HEK293 (cell line): ENCODE results near the gene ADCY6.
"Not testable (repeated sequence)": the region's sequence is repeated elsewhere in the genome, so short reads cannot be mapped to it uniquely, and the experiment has no call there.

Source experiments
- CTCF ChIA-PET: fragments of 350-600 bp; formaldehyde crosslinking; extraction: SDS; loops from one replicate; lab custom pipeline; 2021; ENCODE audit warnings: antibody characterized with exemption; lab: Yijun Ruan, JAX
- POLR2A ChIA-PET: fragments of 300-600 bp; formaldehyde crosslinking; extraction: SDS; loops from one replicate; lab custom pipeline; 2020; ENCODE audit warnings: antibody characterized with exemption, inconsistent platforms; lab: Yijun Ruan, JAX
- H3K27ac ChIP-seq: fragments of 200-500 bp; sonication (Bioruptor generic); 2 replicates; pipeline ENCODE4 v1.5.1; 2014; ENCODE audit warnings: low read depth, low read length, control low read depth, inconsistent platforms; ENCODE audit errors: extremely low read depth
- H3K36me3 ChIP-seq, 2 experiments: fragments of 200-500 bp in 1 of 2; sonication (Bioruptor generic) in 1 of 2; 1 replicate in 1 of 2; 2 replicates in 1 of 2; pipeline ENCODE4 v1.5.1; 2014 to 2017; ENCODE audit warnings: inconsistent platforms in 2 of 2, low read length in 2 of 2; ENCODE audit not compliant: control insufficient read depth in 2 of 2, insufficient read depth in 1 of 2
- H3K4me1 ChIP-seq: fragments of 200-500 bp; sonication (Bioruptor generic); 2 replicates; pipeline ENCODE4 v1.5.1; 2014; ENCODE audit warnings: mild to moderate bottlenecking, low read length, inconsistent platforms; ENCODE audit not compliant: control insufficient read depth, insufficient read depth
- H3K4me3 ChIP-seq: 2 replicates; pipeline ENCODE4 v1.5.1; 2011; ENCODE audit warnings: low read depth, mild to moderate bottlenecking, control low read depth, low read length, moderate library complexity
- H3K9me3 ChIP-seq: fragments of 200-500 bp; sonication (Bioruptor generic); 2 replicates; pipeline ENCODE4 v1.5.1; 2014; ENCODE audit warnings: low read depth, low read length, inconsistent platforms; ENCODE audit not compliant: control insufficient read depth, insufficient read depth
- KLF17 ChIP-seq: fragments of 450-650 bp; formaldehyde crosslinking; IDR thresholded peaks from 2 replicates; pipeline ENCODE4 v1.5.1; 2016; ENCODE audit warnings: missing biosample characterization, missing genetic modification characterization
- PRDM1 ChIP-seq: fragments of 450-650 bp; formaldehyde crosslinking; IDR thresholded peaks from 2 replicates; pipeline ENCODE4; 2016; ENCODE audit warnings: missing biosample characterization, missing genetic modification characterization
- SCRT1 ChIP-seq: fragments of 450-650 bp; formaldehyde crosslinking; IDR thresholded peaks from 2 replicates; pipeline ENCODE4 v1.5.1; 2016; ENCODE audit warnings: missing biosample characterization, missing genetic modification characterization, borderline replicate concordance
- ZBTB1 ChIP-seq: fragments of 450-650 bp; formaldehyde crosslinking; IDR thresholded peaks from 2 replicates; pipeline ENCODE4 v1.5.1; 2016; ENCODE audit warnings: missing biosample characterization, missing genetic modification characterization
- ZBTB7A ChIP-seq: fragments of 450-650 bp; formaldehyde crosslinking; IDR thresholded peaks from 2 replicates; pipeline ENCODE4 v1.5.1; 2016; ENCODE audit warnings: low read depth, missing biosample characterization, missing genetic modification characterization
- ZNF23 ChIP-seq: fragments of 450-650 bp; formaldehyde crosslinking; IDR thresholded peaks from 2 replicates; pipeline ENCODE4 v1.5.1; 2016; ENCODE audit warnings: missing biosample characterization, missing genetic modification characterization, borderline replicate concordance
- ZNF24 ChIP-seq: fragments of 450-650 bp; formaldehyde crosslinking; IDR thresholded peaks from 2 replicates; pipeline ENCODE4 v1.5.1; 2016; ENCODE audit warnings: missing biosample characterization, missing genetic modification characterization
- ZNF280D ChIP-seq: fragments of 450-650 bp; formaldehyde crosslinking; IDR thresholded peaks from 2 replicates; pipeline ENCODE4 v1.5.1; 2016; ENCODE audit warnings: missing biosample characterization, missing genetic modification characterization
- ZNF391 ChIP-seq: fragments of 450-650 bp; formaldehyde crosslinking; IDR thresholded peaks from 2 replicates; pipeline ENCODE4 v1.5.1; 2016; ENCODE audit warnings: low read depth, missing biosample characterization, missing genetic modification characterization, borderline replicate concordance
- ZNF473 ChIP-seq: fragments of 450-650 bp; formaldehyde crosslinking; IDR thresholded peaks from 2 replicates; pipeline ENCODE4 v1.5.1; 2017; ENCODE audit warnings: missing biosample characterization, missing genetic modification characterization
- ZNF501 ChIP-seq: fragments of 450-650 bp; formaldehyde crosslinking; IDR thresholded peaks from 2 replicates; pipeline ENCODE4 v1.5.1; 2016; ENCODE audit warnings: missing biosample characterization, missing genetic modification characterization
- ZNF664 ChIP-seq: fragments of 450-650 bp; formaldehyde crosslinking; IDR thresholded peaks from 2 replicates; pipeline ENCODE4 v1.5.1; 2016; ENCODE audit warnings: missing biosample characterization, missing genetic modification characterization
- ZNF692 ChIP-seq: fragments of 450-650 bp; formaldehyde crosslinking; IDR thresholded peaks from 2 replicates; pipeline ENCODE4 v1.5.1; 2016; ENCODE audit warnings: missing biosample characterization, missing genetic modification characterization
- ZSCAN30 ChIP-seq: fragments of 450-650 bp; IDR thresholded peaks from 2 replicates; pipeline ENCODE4 v1.5.1; 2018; ENCODE audit warnings: missing biosample characterization, mild to moderate bottlenecking, missing genetic modification characterization, moderate library complexity
- TF ChIP-seq, protein P1 (sequence below): fragments of 450-650 bp; formaldehyde crosslinking; IDR thresholded peaks from 2 replicates; pipeline ENCODE4 v1.5.1; 2016; ENCODE audit warnings: missing biosample characterization, missing genetic modification characterization
- TF ChIP-seq, protein P2 (sequence below): fragments of 450-650 bp; IDR thresholded peaks from 2 replicates; pipeline ENCODE4 v1.5.1; 2018; ENCODE audit warnings: missing biosample characterization, missing genetic modification characterization
- TF ChIP-seq, protein P3 (sequence below): fragments of 450-650 bp; formaldehyde crosslinking; IDR thresholded peaks from 2 replicates; pipeline ENCODE4 v1.5.1; 2016; ENCODE audit warnings: missing biosample characterization, missing genetic modification characterization
- TF ChIP-seq, protein P4 (sequence below): fragments of 450-650 bp; formaldehyde crosslinking; optimal IDR thresholded peaks from 2 replicates; pipeline ENCODE3; 2016; ENCODE audit warnings: missing biosample characterization, mild to moderate bottlenecking, missing genetic modification characterization

The ADCY6 gene

DNA sequence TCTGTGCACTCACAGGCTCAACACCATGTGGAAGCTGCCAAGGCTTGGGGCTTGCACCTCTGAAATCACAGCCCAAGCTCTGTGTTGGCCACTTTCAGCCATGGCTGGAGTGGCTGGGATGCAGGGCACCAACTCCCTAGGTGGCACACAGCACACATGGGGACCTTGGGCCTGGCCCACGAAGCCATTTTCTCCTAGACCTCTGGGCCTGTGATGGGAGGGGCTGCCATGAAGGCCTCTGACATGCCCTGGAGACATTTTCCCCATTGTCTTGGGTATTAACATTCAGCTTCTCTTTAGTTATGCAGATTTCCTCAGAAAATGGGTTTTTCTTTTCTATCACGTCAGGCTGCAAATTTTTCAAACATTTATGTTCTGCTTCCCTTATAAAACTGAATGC is 68.7 kb downstream of the ADCY6 start:
- H3K27ac ChIP-seq, CTCF ChIA-PET, H3K36me3 ChIP-seq, H3K9me3 ChIP-seq, H3K4me1 ChIP-seq, H3K4me3 ChIP-seq, POLR2A ChIA-PET: not testable (repeated sequence)

DNA sequence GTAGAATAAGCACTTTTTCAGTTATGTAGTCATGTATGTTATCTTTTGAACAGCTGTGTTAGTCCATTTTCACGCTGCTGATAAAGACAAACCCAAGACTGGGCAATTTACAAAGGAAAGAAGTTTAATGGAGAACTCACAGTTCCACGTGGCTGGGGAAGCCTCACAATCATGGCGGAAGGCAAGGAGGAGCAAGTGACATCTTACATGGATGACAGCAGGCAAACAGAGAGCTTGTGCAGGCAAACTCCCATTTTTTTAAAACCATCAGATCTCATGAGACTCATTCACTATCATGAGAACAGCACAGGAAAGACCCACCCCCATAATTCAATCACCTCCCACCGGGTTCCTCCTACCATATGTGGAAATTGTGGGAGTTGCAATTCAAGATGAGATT is 69.9 kb downstream of the ADCY6 start:
- H3K4me1 ChIP-seq, POLR2A ChIA-PET, H3K9me3 ChIP-seq, H3K4me3 ChIP-seq, H3K27ac ChIP-seq: not testable (repeated sequence)
- H3K36me3 ChIP-seq = peaks cover 10% of the 10 kb centered on the region in 2 experiments
- CTCF ChIA-PET = interaction anchor here (1.7 kb wide), 1 partner anchor 96 kb away, joined by 7 read pairs; no protein-coding TSS in a partner anchor

GRCh38 chr12:48717252-48717695 is 71.6 kb downstream of the ADCY6 start:
- H3K9me3 ChIP-seq = no peaks in the 10 kb centered on the region
- H3K27ac ChIP-seq = peak overlapping the region; percentile 85
- CTCF ChIA-PET = interaction anchor here (0.7 to 1.7 kb wide), 4 partner anchors 36 to 98 kb away, joined by 4 to 7 read pairs (median 4); no protein-coding TSS in a partner anchor
- peaks cover 25 to 27% of the 10 kb centered on the region in 2 experiments for H3K36me3 ChIP-seq
- H3K4me1 ChIP-seq = 0 out of 2 replicates have a peak, but pooled peaks cover 2% of the 10 kb centered on the region
- peak overlapping the region; percentile 58 for H3K4me3 ChIP-seq
- POLR2A ChIA-PET = no interaction called here
- TF ChIP-seq ZNF24 (tag by site-specific recombination) (0 out of 2 replicates have a peak, but pooled peaks have one; percentile 43), ZNF280D (tag by site-specific recombination) (peak; percentile 90), ZSCAN30 (tag by site-specific recombination) (no peak), ZBTB1 (tag by site-specific recombination) (0 out of 2 replicates have a peak, but pooled peaks have one; percentile 20), ZNF473 (tag by site-specific recombination) (no peak), SCRT1 (peak; percentile 6; the same call in 1 of the 2 replicates), ZNF692 (tag by site-specific recombination) (0 out of 2 replicates have a peak, but pooled peaks have one; percentile 3), KLF17 (no peak), ZNF501 (peak; percentile 88), ZNF23 (no peak), PRDM1 (tag by site-specific recombination) (peak; percentile 42; the same call in 1 of the 2 replicates), ZBTB7A (peak; percentile 6; the same call in 1 of the 2 replicates), ZNF664 (tag by site-specific recombination) (peak; percentile 9; the same call in 1 of the 2 replicates), ZNF391 (tag by site-specific recombination) (peak; percentile 6; the same call in 1 of the 2 replicates)
- TF ChIP-seq, protein P1, sequence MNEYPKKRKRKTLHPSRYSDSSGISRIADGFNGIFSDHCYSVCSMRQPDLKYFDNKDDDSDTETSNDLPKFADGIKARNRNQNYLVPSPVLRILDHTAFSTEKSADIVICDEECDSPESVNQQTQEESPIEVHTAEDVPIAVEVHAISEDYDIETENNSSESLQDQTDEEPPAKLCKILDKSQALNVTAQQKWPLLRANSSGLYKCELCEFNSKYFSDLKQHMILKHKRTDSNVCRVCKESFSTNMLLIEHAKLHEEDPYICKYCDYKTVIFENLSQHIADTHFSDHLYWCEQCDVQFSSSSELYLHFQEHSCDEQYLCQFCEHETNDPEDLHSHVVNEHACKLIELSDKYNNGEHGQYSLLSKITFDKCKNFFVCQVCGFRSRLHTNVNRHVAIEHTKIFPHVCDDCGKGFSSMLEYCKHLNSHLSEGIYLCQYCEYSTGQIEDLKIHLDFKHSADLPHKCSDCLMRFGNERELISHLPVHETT = no peak; the same call in 1 of the 2 replicates
- TF ChIP-seq, protein P2, sequence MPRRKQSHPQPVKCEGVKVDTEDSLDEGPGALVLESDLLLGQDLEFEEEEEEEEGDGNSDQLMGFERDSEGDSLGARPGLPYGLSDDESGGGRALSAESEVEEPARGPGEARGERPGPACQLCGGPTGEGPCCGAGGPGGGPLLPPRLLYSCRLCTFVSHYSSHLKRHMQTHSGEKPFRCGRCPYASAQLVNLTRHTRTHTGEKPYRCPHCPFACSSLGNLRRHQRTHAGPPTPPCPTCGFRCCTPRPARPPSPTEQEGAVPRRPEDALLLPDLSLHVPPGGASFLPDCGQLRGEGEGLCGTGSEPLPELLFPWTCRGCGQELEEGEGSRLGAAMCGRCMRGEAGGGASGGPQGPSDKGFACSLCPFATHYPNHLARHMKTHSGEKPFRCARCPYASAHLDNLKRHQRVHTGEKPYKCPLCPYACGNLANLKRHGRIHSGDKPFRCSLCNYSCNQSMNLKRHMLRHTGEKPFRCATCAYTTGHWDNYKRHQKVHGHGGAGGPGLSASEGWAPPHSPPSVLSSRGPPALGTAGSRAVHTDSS (tag by site-specific recombination) = 0 out of 2 replicates have a peak, but pooled peaks have one; percentile 12
- TF ChIP-seq, protein P3, sequence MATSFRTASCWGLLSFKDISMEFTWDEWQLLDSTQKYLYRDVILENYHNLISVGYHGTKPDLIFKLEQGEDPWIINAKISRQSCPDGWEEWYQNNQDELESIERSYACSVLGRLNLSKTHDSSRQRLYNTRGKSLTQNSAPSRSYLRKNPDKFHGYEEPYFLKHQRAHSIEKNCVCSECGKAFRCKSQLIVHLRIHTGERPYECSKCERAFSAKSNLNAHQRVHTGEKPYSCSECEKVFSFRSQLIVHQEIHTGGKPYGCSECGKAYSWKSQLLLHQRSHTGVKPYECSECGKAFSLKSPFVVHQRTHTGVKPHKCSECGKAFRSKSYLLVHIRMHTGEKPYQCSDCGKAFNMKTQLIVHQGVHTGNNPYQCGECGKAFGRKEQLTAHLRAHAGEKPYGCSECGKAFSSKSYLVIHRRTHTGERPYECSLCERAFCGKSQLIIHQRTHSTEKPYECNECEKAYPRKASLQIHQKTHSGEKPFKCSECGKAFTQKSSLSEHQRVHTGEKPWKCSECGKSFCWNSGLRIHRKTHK (tag by site-specific recombination) = no peak
- TF ChIP-seq, protein P4, sequence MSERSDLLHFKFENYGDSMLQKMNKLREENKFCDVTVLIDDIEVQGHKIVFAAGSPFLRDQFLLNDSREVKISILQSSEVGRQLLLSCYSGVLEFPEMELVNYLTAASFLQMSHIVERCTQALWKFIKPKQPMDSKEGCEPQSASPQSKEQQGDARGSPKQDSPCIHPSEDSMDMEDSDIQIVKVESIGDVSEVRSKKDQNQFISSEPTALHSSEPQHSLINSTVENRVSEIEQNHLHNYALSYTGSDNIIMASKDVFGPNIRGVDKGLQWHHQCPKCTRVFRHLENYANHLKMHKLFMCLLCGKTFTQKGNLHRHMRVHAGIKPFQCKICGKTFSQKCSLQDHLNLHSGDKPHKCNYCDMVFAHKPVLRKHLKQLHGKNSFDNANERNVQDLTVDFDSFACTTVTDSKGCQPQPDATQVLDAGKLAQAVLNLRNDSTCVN (tag by site-specific recombination) = peak; percentile 43
